ENCODE data around the gene DNMT3A.

- TF ChIP-seq, protein P1, sequence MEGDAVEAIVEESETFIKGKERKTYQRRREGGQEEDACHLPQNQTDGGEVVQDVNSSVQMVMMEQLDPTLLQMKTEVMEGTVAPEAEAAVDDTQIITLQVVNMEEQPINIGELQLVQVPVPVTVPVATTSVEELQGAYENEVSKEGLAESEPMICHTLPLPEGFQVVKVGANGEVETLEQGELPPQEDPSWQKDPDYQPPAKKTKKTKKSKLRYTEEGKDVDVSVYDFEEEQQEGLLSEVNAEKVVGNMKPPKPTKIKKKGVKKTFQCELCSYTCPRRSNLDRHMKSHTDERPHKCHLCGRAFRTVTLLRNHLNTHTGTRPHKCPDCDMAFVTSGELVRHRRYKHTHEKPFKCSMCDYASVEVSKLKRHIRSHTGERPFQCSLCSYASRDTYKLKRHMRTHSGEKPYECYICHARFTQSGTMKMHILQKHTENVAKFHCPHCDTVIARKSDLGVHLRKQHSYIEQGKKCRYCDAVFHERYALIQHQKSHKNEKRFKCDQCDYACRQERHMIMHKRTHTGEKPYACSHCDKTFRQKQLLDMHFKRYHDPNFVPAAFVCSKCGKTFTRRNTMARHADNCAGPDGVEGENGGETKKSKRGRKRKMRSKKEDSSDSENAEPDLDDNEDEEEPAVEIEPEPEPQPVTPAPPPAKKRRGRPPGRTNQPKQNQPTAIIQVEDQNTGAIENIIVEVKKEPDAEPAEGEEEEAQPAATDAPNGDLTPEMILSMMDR (IDR thresholded peaks at IDR 0.05) = no peak
- TF ChIP-seq EP300 (IDR thresholded peaks at IDR 0.05) = no peak
- no peak for TF ChIP-seq POLR2A (IDR thresholded peaks at IDR 0.05)
Observed at GRCh38 chr2:25374827-25375226, 33.1 kb upstream of the DNMT3A start.
